Fibroblast of the aortic adventitia (primary cell): ENCODE measurements around the gene CDC16. TPM values are rescaled to one million over a fixed set of nuclear protein-coding genes. Genes with fewer than 3 reads are reported as not detected.
"Not testable (repeated sequence)": the region's sequence is repeated elsewhere in the genome, so short reads cannot be mapped to it uniquely, and the experiment has no call there.

Experiments used
- DNase-seq: peaks from one replicate; pipeline ENCODE4 v3.0.0-alpha.2; 2010; ENCODE audit warnings: low read depth
- H3K4me3 ChIP-seq: 2 replicates; pipeline ENCODE4 v1.5.1; 2011; ENCODE audit warnings: low read depth, mild to moderate bottlenecking, control low read depth, low read length, moderate library complexity
- total RNA-seq: library from RNA; depleted of rRNA; stranded (reverse); fragments of >200 nt; gene quantifications from 2 replicates; pipeline ENCODE4 v1.2.3, GENCODE V29; 2012; ENCODE audit warnings: low replicate concordance
- TF ChIP-seq, protein P1 (sequence below): IDR thresholded peaks from 2 replicates; pipeline ENCODE4 v1.5.1; 2011; ENCODE audit warnings: mild to moderate bottlenecking, low read length, control low read depth, inconsistent platforms; ENCODE audit not compliant: insufficient read depth

The CDC16 gene
- total RNA-seq, 1 donor, result 81.3 TPM

DNA sequence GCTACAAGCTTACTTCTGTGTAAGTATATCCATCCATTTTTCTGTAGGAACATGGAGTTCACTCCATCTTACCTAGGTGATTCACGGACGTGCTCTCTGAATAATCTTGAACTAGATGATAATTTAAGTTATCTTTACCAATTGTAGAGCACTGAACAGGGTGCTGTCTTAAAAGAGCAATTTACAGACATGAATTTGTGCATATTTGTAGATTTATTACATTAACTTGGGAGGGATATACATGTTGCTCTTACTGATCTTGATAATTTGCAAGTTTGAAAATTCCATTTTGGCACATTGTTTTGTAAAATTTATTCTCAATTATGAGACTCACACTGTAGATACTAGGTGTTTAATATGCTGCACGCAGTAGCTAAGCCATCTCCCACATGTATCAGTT lies 9.3 kb downstream of the CDC16 start:
- TF ChIP-seq, protein P1, sequence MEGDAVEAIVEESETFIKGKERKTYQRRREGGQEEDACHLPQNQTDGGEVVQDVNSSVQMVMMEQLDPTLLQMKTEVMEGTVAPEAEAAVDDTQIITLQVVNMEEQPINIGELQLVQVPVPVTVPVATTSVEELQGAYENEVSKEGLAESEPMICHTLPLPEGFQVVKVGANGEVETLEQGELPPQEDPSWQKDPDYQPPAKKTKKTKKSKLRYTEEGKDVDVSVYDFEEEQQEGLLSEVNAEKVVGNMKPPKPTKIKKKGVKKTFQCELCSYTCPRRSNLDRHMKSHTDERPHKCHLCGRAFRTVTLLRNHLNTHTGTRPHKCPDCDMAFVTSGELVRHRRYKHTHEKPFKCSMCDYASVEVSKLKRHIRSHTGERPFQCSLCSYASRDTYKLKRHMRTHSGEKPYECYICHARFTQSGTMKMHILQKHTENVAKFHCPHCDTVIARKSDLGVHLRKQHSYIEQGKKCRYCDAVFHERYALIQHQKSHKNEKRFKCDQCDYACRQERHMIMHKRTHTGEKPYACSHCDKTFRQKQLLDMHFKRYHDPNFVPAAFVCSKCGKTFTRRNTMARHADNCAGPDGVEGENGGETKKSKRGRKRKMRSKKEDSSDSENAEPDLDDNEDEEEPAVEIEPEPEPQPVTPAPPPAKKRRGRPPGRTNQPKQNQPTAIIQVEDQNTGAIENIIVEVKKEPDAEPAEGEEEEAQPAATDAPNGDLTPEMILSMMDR, result no peak
- no peak overlapping the region for H3K4me3 ChIP-seq
- DNase-seq, result no peak

DNA sequence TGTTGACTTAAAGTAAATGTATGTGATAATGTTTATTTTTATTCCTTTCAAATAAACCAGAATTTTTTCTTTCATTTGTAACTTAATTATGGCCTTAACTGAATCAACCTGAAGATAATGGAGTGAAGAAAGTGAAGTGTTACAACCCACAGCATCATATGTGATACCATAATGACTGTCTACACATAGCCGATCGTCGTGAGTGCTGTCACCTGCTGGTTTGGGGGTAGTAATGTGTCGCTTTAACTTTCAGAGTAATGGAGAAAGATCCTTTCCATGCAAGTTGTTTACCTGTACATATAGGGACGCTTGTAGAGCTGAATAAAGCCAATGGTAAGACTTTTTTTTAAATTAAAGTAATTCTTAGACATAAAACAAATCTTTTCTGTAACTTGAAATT lies 9.9 kb downstream of the CDC16 start:
- no peak for DNase-seq
- TF ChIP-seq, protein P1, result no peak
- H3K4me3 ChIP-seq, result no peak overlapping the region

DNA sequence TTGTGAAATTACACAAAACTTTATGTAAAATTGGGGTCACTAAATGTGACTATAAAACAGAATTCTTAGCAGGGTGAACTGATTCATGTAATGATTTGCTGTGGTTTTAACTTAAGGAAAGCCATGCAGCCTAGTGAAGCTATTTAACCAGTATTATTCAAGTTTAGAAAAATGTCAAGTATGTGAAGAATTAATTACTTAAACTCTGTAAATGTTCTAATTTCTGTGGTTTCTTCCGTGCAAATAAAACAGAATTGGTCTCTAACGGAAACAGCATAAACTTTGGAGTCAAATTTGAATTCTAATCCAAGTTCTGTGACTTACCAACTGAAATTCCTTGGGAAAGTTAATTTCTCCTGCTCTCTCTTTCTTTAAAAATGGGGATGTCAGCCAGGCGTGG lies 13.3 kb downstream of the CDC16 start:
- TF ChIP-seq, protein P1, result no peak
- H3K4me3 ChIP-seq, result no peak overlapping the region
- no peak for DNase-seq

DNA sequence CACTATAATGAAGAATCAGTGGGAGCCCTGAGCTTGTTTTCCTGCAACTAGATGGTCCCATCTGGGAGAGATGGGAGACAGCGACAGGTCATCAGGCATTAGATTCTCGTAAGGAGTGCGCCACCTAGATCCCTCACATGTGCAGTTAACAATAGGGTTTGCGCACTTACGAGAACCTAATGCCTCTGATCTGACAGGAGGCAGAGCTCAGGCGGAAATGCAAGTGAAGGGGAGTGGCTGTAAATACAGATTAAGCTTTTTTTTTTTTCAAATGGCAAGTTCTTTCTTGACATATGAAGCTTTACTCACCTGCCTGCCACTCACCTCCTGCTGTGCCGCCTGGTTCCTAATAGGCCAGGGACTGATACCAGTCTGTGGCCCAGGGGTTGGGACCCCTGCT lies 14.4 kb downstream of the CDC16 start:
- no peak for DNase-seq
- TF ChIP-seq, protein P1, result no peak
- no peak overlapping the region for H3K4me3 ChIP-seq

DNA sequence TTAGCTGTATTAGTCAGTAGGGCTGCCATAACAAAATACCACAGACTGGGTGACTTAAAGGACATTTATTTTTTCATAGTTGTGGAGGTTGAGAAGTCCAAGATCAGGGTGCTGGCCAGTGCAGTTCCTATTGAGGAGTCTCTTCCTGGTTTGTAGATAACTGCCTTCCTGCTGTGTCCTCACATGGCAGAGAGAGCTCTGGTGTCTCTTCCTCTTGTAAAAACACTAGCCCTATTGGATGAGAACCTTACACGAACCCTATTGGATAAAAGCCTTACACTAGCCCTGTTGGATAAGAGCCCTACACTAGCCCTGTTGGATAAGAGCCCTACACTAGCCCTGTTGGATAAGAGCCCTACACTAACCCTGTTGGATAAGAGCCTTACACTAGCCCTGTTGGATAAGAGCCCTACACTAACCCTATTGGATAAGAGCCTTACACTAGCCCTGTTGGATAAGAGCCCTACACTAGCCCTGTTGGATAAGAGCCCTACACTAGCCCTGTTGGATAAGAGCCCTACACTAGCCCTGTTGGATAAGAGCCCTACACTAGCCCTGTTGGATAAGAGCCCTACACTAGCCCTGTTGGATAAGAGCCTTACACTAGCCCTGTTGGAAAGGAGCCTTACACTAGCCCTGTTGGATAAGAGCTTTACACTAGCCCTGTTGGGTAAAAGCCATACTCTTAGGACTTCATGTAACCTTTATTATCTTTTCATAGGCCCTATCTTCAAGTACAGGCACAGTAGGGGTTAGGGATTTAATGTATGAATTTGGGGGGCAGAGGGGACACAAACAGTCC lies 17.1 kb downstream of the CDC16 start:
- not testable (repeated sequence) for H3K4me3 ChIP-seq, DNase-seq

DNA sequence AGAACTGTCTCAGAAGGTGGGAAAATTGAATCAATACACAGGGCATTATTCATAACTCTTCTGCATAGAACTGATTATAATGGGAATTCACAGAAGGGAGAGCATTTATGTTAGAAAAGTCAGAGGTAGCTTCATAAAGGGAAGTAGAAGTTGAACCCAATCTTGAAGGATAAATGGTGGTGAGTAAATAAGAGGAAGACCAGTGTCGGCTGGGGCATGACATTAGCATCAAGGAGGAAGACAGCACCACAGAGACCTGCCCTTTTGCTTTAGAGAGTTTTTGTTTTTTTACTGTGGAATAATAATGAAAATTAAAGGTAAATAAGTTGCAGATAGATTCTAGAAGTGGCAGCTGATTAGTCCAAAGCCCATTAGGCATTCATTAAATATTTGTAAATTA lies 21.9 kb downstream of the CDC16 start:
- no peak overlapping the region for H3K4me3 ChIP-seq
- TF ChIP-seq, protein P1, result no peak
- DNase-seq, result no peak

DNA sequence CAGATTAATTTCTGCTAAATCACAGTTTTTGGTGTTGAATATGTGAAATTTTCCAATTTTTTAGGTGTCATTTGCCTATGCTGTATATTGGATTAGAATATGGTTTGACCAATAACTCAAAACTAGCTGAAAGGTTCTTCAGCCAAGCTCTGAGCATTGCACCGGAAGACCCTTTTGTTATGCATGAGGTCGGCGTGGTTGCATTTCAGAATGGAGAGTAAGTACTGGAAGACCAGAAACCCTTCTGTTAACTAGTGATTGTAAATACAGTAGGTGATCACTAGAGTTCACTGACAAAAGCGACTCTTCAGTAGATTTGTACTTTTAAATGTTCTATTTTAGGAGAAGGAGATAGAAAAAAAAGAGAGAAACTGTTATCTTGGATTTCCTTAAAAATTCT lies 22.3 kb downstream of the CDC16 start:
- no peak overlapping the region for H3K4me3 ChIP-seq
- no peak for DNase-seq
- TF ChIP-seq, protein P1, result no peak
